Pancreas (tissue), 10 donors: ENCODE data around the gene SLC1A1. TPM values are rescaled to one million over a fixed set of nuclear protein-coding genes. Genes with fewer than 3 reads are reported as not detected.

Source experiments
- ATAC-seq, 4 donors: fragments of 200-7000 bp; cut with Tn5 transposase; one replicate each; pipeline versions ENCODE4 v1.8.0 to v1.9.1; 2020; ENCODE audit warnings: mild to moderate bottlenecking in 4 of 4, moderate library complexity in 4 of 4
- DNase-seq, 6 donors: peaks; one replicate each; pipeline ENCODE4 v3.0.0-alpha.2; 2020
- FAIRE-seq: peaks from 2 replicates; lab custom pipeline; 2012; peaks lifted over from hg19 to GRCh38; lab: Jason Lieb, UNC
- H3K27ac ChIP-seq, 4 donors: fragments of 200-600 bp; sonication (generic); 1 replicate in 3 of 4; 2 replicates in 1 of 4; pipeline versions ENCODE4 v1.5.0 to v1.8.0; 2020
- H3K27me3 ChIP-seq, 4 donors: fragments of 200-600 bp; one replicate each; pipeline ENCODE4 v1.8.0; 2021
- H3K36me3 ChIP-seq, 3 donors: fragments of 200-600 bp; sonication (generic) in 1 of 3; one replicate each; pipeline versions ENCODE4 v1.5.0 to v1.8.0; 2020 to 2021
- H3K4me1 ChIP-seq, 3 donors: fragments of 200-600 bp; one replicate each; pipeline ENCODE4 v1.8.0; 2021
- H3K4me3 ChIP-seq, 4 donors: fragments of 200-600 bp; sonication (generic) in 2 of 4; one replicate each; pipeline versions ENCODE4 v1.5.0 to v1.8.0; 2020 to 2021
- H3K9me3 ChIP-seq, 4 donors: fragments of 200-600 bp; one replicate each; pipeline ENCODE4 v1.8.0; 2021
- CTCF ChIP-seq, 4 donors: fragments of 200-600 bp; sonication (generic) in 3 of 4; IDR thresholded peaks; one replicate each; pipeline versions ENCODE4 v1.5.0 to v1.8.0; 2021; ENCODE audit warnings: antibody characterized with exemption in 4 of 4
- WGBS, 2 donors: extraction: QIAGEN DNeasy Blood & Tissue Kit; methylation state at CpG; one replicate each; pipeline ENCODE4 v1.1.7; 2013; 5-methylcytosine and 5-hydroxymethylcytosine counted together
- intact Hi-C, 3 donors: fragments of 100-400 bp; cut with DNase I; formaldehyde crosslinking; loops; one replicate each; pipeline versions ENCODE4 v1.11.1 to v1.14.2; 2022
- polyA plus RNA-seq, 2 donors: library from polyadenylated mRNA; stranded (reverse); fragments of 200-250 nt; gene quantifications; one replicate each; pipeline ENCODE4 v1.2.3, GENCODE V29; 2013
- total RNA-seq, 6 donors: library from RNA; stranded (reverse); fragmentation: NEBNext Ultra II Directional in 4 of 6; extraction: Animal tissue kit (Norgen Biotek cat#: 25700) in 4 of 6; gene quantifications; one replicate each; pipeline versions ENCODE4 v1.2.1 to v1.2.4, GENCODE V29; 2021 to 2023
- donor health status: healthy with polysubstance abuse.
- donor health status: DM: no; HTN: no; CAD: no; lungs with moderate emphysema.
- donor health status: DM: no; HTN: no; CAD: no.
- donor health status: control.
- donor health status: control.
- donor health status: Bipolar disorder and iron deficiency.
- donor health status: DM: yes; HTN: yes; CAD: no.
- donor health status: DM: no; HTN: no; CAD: no.
- donor health status: DM: no; HTN: no; CAD: no.
- donor health status: DM: yes; HTN: yes; CAD: no.

Gene SLC1A1
- total and polyA plus RNA-seq, 8 donors, result 1.3 to 4.9 (median 2.5) TPM

GRCh38 chr9:4573176-4573575 is 82.9 kb downstream of the SLC1A1 start:
- no peak for TF ChIP-seq CTCF (IDR thresholded peaks at IDR 0.05)

GRCh38 chr9:4573634-4574389 is 83.5 kb downstream of the SLC1A1 start:
- H3K36me3 ChIP-seq, result no peaks in the 10 kb centered on the region
- DNase-seq (no peak), FAIRE-seq (no peak), ATAC-seq (no peak)
- no peaks in the 10 kb centered on the region for H3K9me3 ChIP-seq
- H3K4me1 ChIP-seq, result no peaks in the 10 kb centered on the region
- intact Hi-C loops, result no loop called here
- no peak for TF ChIP-seq CTCF (IDR thresholded peaks at IDR 0.05)
- no peak overlapping the region for H3K27ac ChIP-seq
- WGBS, 2 donors, result 82 to 86% methylated on average over 5 of the region's 5 CpGs
- no peak overlapping the region for H3K4me3 ChIP-seq
- no peaks in the 10 kb centered on the region for H3K27me3 ChIP-seq

More at GRCh38 chr9:4573176-4573575, 82.9 kb downstream of the SLC1A1 start:
- H3K4me1 ChIP-seq, result no peaks in the 10 kb centered on the region
- DNase-seq (no peak), FAIRE-seq (no peak), ATAC-seq (no peak)
- H3K27ac ChIP-seq, result no peak overlapping the region
- WGBS, 2 donors, result 73 to 90% methylated on average over 4 of the region's 4 CpGs
- H3K9me3 ChIP-seq, result no peaks in the 10 kb centered on the region
- H3K4me3 ChIP-seq, result no peak overlapping the region
- H3K27me3 ChIP-seq, result no peaks in the 10 kb centered on the region
- H3K36me3 ChIP-seq, result no peaks in the 10 kb centered on the region
- intact Hi-C loops, result no loop called here

GRCh38 chr9:4574657-4575243 is 84.5 kb downstream of the SLC1A1 start:
- 90 to 92% methylated on average over 7 of the region's 7 CpGs for WGBS, 2 donors
- no peaks in the 10 kb centered on the region for H3K9me3 ChIP-seq
- intact Hi-C loops, result no loop called here
- H3K27ac ChIP-seq, result no peak overlapping the region
- H3K27me3 ChIP-seq, result no peaks in the 10 kb centered on the region
- ATAC-seq, result no peak
- H3K4me1 ChIP-seq, result no peaks in the 10 kb centered on the region
- no peak for FAIRE-seq
- no peak for DNase-seq
- no peak for TF ChIP-seq CTCF (IDR thresholded peaks at IDR 0.05)
- no peak overlapping the region for H3K4me3 ChIP-seq
- H3K36me3 ChIP-seq, result no peaks in the 10 kb centered on the region

- H3K27ac ChIP-seq, result no peak overlapping the region
- no peak for ATAC-seq
- intact Hi-C loops, result no loop called here
- no peak overlapping the region for H3K4me3 ChIP-seq
- no peaks in the 10 kb centered on the region for H3K36me3 ChIP-seq
- no peak for DNase-seq
- H3K4me1 ChIP-seq, result no peaks in the 10 kb centered on the region
- WGBS, 2 donors, result 85 to 87% methylated on average over 8 of the region's 8 CpGs
- H3K27me3 ChIP-seq, result no peaks in the 10 kb centered on the region
- TF ChIP-seq CTCF (IDR thresholded peaks at IDR 0.05), result no peak
- FAIRE-seq, result no peak
- no peaks in the 10 kb centered on the region for H3K9me3 ChIP-seq
Measured at GRCh38 chr9:4575997-4576396, 85.7 kb downstream of the SLC1A1 start.

- FAIRE-seq (no peak), ATAC-seq (no peak), DNase-seq (no peak)
- no peak for TF ChIP-seq CTCF (IDR thresholded peaks at IDR 0.05)
- intact Hi-C loops, result no loop called here
- Histone ChIP-seq H3K27ac (no peak overlapping the region), H3K27me3 (no peaks in the 10 kb centered on the region), H3K9me3 (no peaks in the 10 kb centered on the region), H3K4me3 (no peak overlapping the region), H3K4me1 (no peaks in the 10 kb centered on the region), H3K36me3 (no peaks in the 10 kb centered on the region)
- WGBS, 2 donors, result 90 to 95% methylated on average over 8 of the region's 8 CpGs
Measured at GRCh38 chr9:4576448-4576847, 86.2 kb downstream of the SLC1A1 start.
